ENCODE data around the gene PABPN1L. TPM values are rescaled to one million over a fixed set of nuclear protein-coding genes. Genes with fewer than 3 reads are reported as not detected.

Gene PABPN1L
- total and polyA plus RNA-seq, 2 of the 8 experiments (the other 6 are each of a cell fraction or from before 2014, with no cell fraction given), result not detected

- Histone ChIP-seq H3K4me1 (replicated peaks in 1 of 4; ENCODE audit: control insufficient read depth in 3 of 4, insufficient read depth in 4 of 4, low read length in 3 of 4) (no peaks in the 10 kb centered on the region), H4K5ac (ENCODE audit: insufficient read length, low read depth, low read length) (no peak overlapping the region), H3K23me2 (ENCODE audit: low read depth, low read length) (no peaks in the 10 kb centered on the region), H4K8ac (ENCODE audit: extremely low read depth, insufficient read depth, low read length) (no peak overlapping the region; the same call in 1 of the 2 replicates), H2AK5ac (ENCODE audit: low read depth, low read length) (no peak overlapping the region), H3K4me3 (ENCODE audit: extremely low read depth in 1 of 4, insufficient read depth in 2 of 4, low read depth in 3 of 4, low read length in 4 of 4) (no peak overlapping the region), H2BK5ac (ENCODE audit: low read depth, low read length) (no peak overlapping the region), H3K79me1 (ENCODE audit: low read depth, low read length) (no peaks in the 10 kb centered on the region), H3K36me3 (ENCODE audit: control insufficient read depth in 2 of 4, insufficient read depth in 4 of 4, low read length in 3 of 4) (no peaks in the 10 kb centered on the region), H4K91ac (replicated peaks; ENCODE audit: insufficient read length, low read length) (no peak overlapping the region), H3K14ac (ENCODE audit: insufficient read length) (no peak overlapping the region), H3K27me3 (replicated peaks in 1 of 4; ENCODE audit: control insufficient read depth in 3 of 4, extremely low read depth in 1 of 4, insufficient read depth in 3 of 4, low read length in 3 of 4) (no peaks in the 10 kb centered on the region), H3K23ac (ENCODE audit: insufficient read length) (no peak overlapping the region), H3K18ac (ENCODE audit: extremely low read depth, low read length) (no peak overlapping the region), H3K9me3 (ENCODE audit: insufficient read depth in 2 of 2, low read depth in 1 of 2, low read length in 1 of 2) (no peaks in the 10 kb centered on the region), H2BK12ac (ENCODE audit: low read depth, low read length) (no peak overlapping the region), H3K56ac (replicated peaks; ENCODE audit: insufficient read length, low read depth, low read length) (no peak overlapping the region), H3K79me2 (ENCODE audit: control insufficient read depth in 1 of 2, insufficient read depth in 2 of 2, low read length in 2 of 2) (no peaks in the 10 kb centered on the region), H2BK15ac (ENCODE audit: low read length) (no peak overlapping the region), H2BK20ac (ENCODE audit: low read length) (no peak overlapping the region), H4K20me1 (replicated peaks in 1 of 2; ENCODE audit: control insufficient read depth in 1 of 2, insufficient read depth in 2 of 2, low read length in 2 of 2) (peaks cover 2 to 6% of the 10 kb centered on the region in 2 experiments), H2BK120ac (replicated peaks; ENCODE audit: low read depth, low read length) (no peak overlapping the region), H3K4me2 (ENCODE audit: insufficient read depth in 1 of 2, low read depth in 2 of 2, low read length in 2 of 2) (no peak overlapping the region), H2AFZ (ENCODE audit: low read length) (no peak overlapping the region), H3K27ac (ENCODE audit: low read depth, low read length) (no peak overlapping the region), H3K9ac (replicated peaks in 1 of 4; ENCODE audit: extremely low read depth in 1 of 4, low read depth in 3 of 4, low read length in 3 of 4) (no peak overlapping the region), H3K4ac (replicated peaks; ENCODE audit: insufficient read length, low read depth, low read length) (no peak overlapping the region)
- no CpG with 5 or more reads among the region's 12 CpGs for WGBS, 2 experiments (ENCODE audit: extremely low coverage in 1 of 2, insufficient coverage in 1 of 2, insufficient read length in 1 of 2, insufficient replicate concordance in 2 of 2, low coverage in 1 of 2, low lambda C conversion rate in 2 of 2, missing lambda C conversion rate in 1 of 2)
- ChIA-PET CTCF (ENCODE audit: partially characterized antibody) (interaction anchor here (0.9 to 1.6 kb wide), 3 partner anchors 12 to 70 kb away, joined by 3 to 4 read pairs (median 3); no protein-coding TSS in a partner anchor), POLR2A (ENCODE audit: partially characterized antibody) (interaction anchor here (0.9 kb wide), 1 partner anchor 19 kb away, joined by 3 read pairs; no protein-coding TSS in a partner anchor)
- FAIRE-seq (no peak), DNase-seq (ENCODE audit: low read depth in 1 of 2, low spot score in 2 of 2) (no peak)
These were observed 41.3 kb downstream of the PABPN1L start for GRCh38 chr16:88825146-88825545.

All from H1 (cell line).